ENCODE results near the gene NUAK1. TPM values are rescaled to one million over a fixed set of nuclear protein-coding genes. Genes with fewer than 3 reads are reported as not detected.

Gene NUAK1
- total RNA-seq, 1 experiment from 2014 or later = 10.1 TPM

DNA sequence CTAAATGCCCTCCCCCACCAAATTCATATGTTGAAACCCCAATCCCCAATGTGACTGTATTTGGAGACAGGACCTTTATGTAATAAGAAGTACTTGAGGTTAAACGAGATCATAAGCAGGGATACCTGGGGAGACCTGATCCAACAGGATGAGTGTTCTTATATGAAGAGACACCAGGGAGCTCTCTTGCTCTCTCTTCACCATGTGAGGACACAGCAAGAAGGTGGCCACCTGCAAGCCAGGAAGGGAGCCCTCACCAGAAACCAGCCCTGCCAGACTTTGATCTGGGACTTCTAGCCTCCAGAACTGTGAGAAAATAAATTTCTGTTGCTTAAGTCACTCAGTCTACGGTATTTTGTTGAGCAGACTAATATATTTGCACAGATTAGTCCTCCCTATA is 113.6 kb downstream of the NUAK1 start:
- Histone ChIP-seq H3K79me1 (ENCODE audit: insufficient read depth, low read depth, low read length, poor library complexity, severe bottlenecking) (no peaks in the 10 kb centered on the region), H3K23ac (ENCODE audit: insufficient read length, low read depth, low read length) (no peak overlapping the region), H2BK12ac (ENCODE audit: insufficient read length, low read depth, low read length) (no peak overlapping the region), H3K14ac (ENCODE audit: insufficient read depth, low read length) (no peak overlapping the region), H3K27ac (ENCODE audit: insufficient read length, low read depth, low read length) (no peak overlapping the region), H3K4ac (ENCODE audit: low read depth, low read length) (no peak overlapping the region), H2BK20ac (ENCODE audit: low read depth, low read length, poor library complexity, severe bottlenecking) (no peak overlapping the region), H3K9ac (ENCODE audit: extremely low read depth, insufficient read length, low read length) (no peak overlapping the region), H3K56ac (ENCODE audit: insufficient read length, low read depth, low read length) (no peak overlapping the region), H3K4me1 (ENCODE audit: insufficient read depth, low read length) (0 out of 2 replicates have a peak, but pooled peaks cover under 1% of the 10 kb centered on the region), H2AK5ac (ENCODE audit: insufficient read length, low read length) (no peak overlapping the region), H3K4me2 (ENCODE audit: insufficient read depth, insufficient read length, low read length) (no peak overlapping the region), H2AFZ (ENCODE audit: low read length) (no peak overlapping the region), H3K27me3 (ENCODE audit: insufficient read depth, low read length) (no peaks in the 10 kb centered on the region), H3K23me2 (ENCODE audit: insufficient read length, low read depth, low read length, poor library complexity, severe bottlenecking) (no peaks in the 10 kb centered on the region), H3K9me3 (ENCODE audit: control insufficient read depth, low read depth, low read length) (no peaks in the 10 kb centered on the region), H4K20me1 (ENCODE audit: control insufficient read depth, insufficient read depth, insufficient read length) (no peaks in the 10 kb centered on the region), H2BK120ac (ENCODE audit: low read depth, low read length, poor library complexity, severe bottlenecking) (no peak overlapping the region), H3K18ac (ENCODE audit: insufficient read length, low read depth, low read length) (no peak overlapping the region), H4K8ac (replicated peaks; ENCODE audit: insufficient read length, low read depth, low read length) (no peak overlapping the region), H3T11ph (ENCODE audit: low read length) (no peak overlapping the region), H2BK5ac (ENCODE audit: insufficient read length, low read length) (no peak overlapping the region), H3K79me2 (ENCODE audit: insufficient read depth, low read length) (no peaks in the 10 kb centered on the region), H4K91ac (ENCODE audit: insufficient read length, low read depth, low read length) (no peak overlapping the region), H4K5ac (ENCODE audit: insufficient read length, low read depth, low read length) (no peak overlapping the region), H2BK15ac (ENCODE audit: low read depth, low read length) (no peak overlapping the region)
- WGBS (ENCODE audit: extremely low coverage, insufficient read length, low lambda C conversion rate) = no CpG with 5 or more reads among the region's 2 CpGs
- Mint-ChIP-seq H3K4me3 (no peak overlapping the region), H3K36me3 (ENCODE audit: insufficient read depth in 1 of 3, low read depth in 3 of 3) (peaks cover 0 to 2% (median 0%) of the 10 kb centered on the region in 3 experiments; a peak in 2 of 7 replicates), H3K4me1 (peaks cover 0 to under 1% of the 10 kb centered on the region in 2 experiments; a peak in 1 of 4 replicates), H3K27ac (no peak overlapping the region), H3K9me3 (peaks cover under 1 to 3% of the 10 kb centered on the region in 2 experiments; a peak in 4 of 5 replicates), H3K27me3 (ENCODE audit: low read depth) (no peaks in the 10 kb centered on the region; the same call in 1 of the 2 replicates)
- TF ChIP-seq, protein P1, sequence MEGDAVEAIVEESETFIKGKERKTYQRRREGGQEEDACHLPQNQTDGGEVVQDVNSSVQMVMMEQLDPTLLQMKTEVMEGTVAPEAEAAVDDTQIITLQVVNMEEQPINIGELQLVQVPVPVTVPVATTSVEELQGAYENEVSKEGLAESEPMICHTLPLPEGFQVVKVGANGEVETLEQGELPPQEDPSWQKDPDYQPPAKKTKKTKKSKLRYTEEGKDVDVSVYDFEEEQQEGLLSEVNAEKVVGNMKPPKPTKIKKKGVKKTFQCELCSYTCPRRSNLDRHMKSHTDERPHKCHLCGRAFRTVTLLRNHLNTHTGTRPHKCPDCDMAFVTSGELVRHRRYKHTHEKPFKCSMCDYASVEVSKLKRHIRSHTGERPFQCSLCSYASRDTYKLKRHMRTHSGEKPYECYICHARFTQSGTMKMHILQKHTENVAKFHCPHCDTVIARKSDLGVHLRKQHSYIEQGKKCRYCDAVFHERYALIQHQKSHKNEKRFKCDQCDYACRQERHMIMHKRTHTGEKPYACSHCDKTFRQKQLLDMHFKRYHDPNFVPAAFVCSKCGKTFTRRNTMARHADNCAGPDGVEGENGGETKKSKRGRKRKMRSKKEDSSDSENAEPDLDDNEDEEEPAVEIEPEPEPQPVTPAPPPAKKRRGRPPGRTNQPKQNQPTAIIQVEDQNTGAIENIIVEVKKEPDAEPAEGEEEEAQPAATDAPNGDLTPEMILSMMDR (conservative IDR thresholded peaks at IDR 0.05) = no peak
- no peak for DNase-seq

All from H9 (cell line).